ENCODE measurements around the gene FBLIM1. TPM values are rescaled to one million over a fixed set of nuclear protein-coding genes. Genes with fewer than 3 reads are reported as not detected.

The FBLIM1 gene
- total and polyA plus RNA-seq, 4 experiments from 2014 or later = not detected

- Histone ChIP-seq H3K27me3 (ENCODE audit: insufficient read depth, low read length) (no peaks in the 10 kb centered on the region), H3K27ac (ENCODE audit: low read depth, low read length) (peak overlapping the region; percentile 99), H3K9me3 (ENCODE audit: control insufficient read depth in 1 of 2, low read length in 2 of 2) (no peaks in the 10 kb centered on the region), H3K4me3 (ENCODE audit: low read length in 2 of 2) (peak overlapping the region; percentile 86 to 88), H3K36me3 (ENCODE audit: insufficient read depth, low read length) (no peaks in the 10 kb centered on the region), H3K4me1 (ENCODE audit: insufficient read depth, low read length) (peaks cover 23% of the 10 kb centered on the region)
- H3K4me3 Mint-ChIP-seq = peak overlapping the region; percentile 92 to 98 (median 96)
- DNase-seq = peak; percentile 87 to 90 (median 88)
- no peaks in the 10 kb centered on the region for H3K27me3 Mint-ChIP-seq
- H3K4me1 Mint-ChIP-seq = peaks cover 15 to 59% (median 22%) of the 10 kb centered on the region in 4 donors
- ChIA-PET CTCF (ENCODE audit: partially characterized antibody) (interaction anchor here (1.1 to 4.1 kb wide), 8 partner anchors 10 to 142 kb away, joined by 4 to 29 read pairs (median 6); partner anchors contain the start of genes SPEN and ZBTB17), POLR2A (ENCODE audit: partially characterized antibody) (interaction anchor here (0.8 to 8.9 kb wide), 25 partner anchors 12 to 1070 kb away, joined by 3 to 510 read pairs (median 6); partner anchors contain the start of genes CASP9, DNAJC16, EFHD2 and SPEN)
- intact Hi-C loops (cut with micrococcal nuclease) = loop anchor here (1.0 to 10.0 kb wide), 5 partner anchors 13 to 1070 kb away; partner anchors contain the start of genes DDI2, SPEN, SZRD1 and ZBTB17
- peak overlapping the region; percentile 98 to 100 (median 99) for H3K27ac Mint-ChIP-seq
- H3K9me3 Mint-ChIP-seq = peaks cover 0 to 4% (median 0%) of the 10 kb centered on the region in 8 donors
- H3K36me3 Mint-ChIP-seq = peaks cover 3 to 23% of the 10 kb centered on the region in 2 donors
These were observed 76.0 kb downstream of the FBLIM1 start for GRCh38 chr1:15834406-15835204.

GRCh38 chr1:15835205-15835740, 76.7 kb downstream of the FBLIM1 start:
- H3K27ac Mint-ChIP-seq = peak overlapping the region; percentile 98 to 100 (median 99)
- H3K4me1 Mint-ChIP-seq = peaks cover 9 to 52% (median 16%) of the 10 kb centered on the region in 4 donors
- CTCF ChIA-PET (ENCODE audit: partially characterized antibody) = interaction anchor here (2.7 to 4.1 kb wide), 3 partner anchors 12 to 20 kb away, joined by 10 to 29 read pairs (median 13); partner anchors contain the start of gene SPEN
- peak overlapping the region; percentile 99 for H3K27ac ChIP-seq (ENCODE audit: low read depth, low read length)
- peaks cover 0 to 4% (median 0%) of the 10 kb centered on the region in 8 donors for H3K9me3 Mint-ChIP-seq
- H3K4me3 ChIP-seq (ENCODE audit: low read length in 2 of 2) = peak overlapping the region; percentile 86 to 88
- H3K27me3 ChIP-seq (ENCODE audit: insufficient read depth, low read length) = no peaks in the 10 kb centered on the region
- H3K4me1 ChIP-seq (ENCODE audit: insufficient read depth, low read length) = peaks cover 16% of the 10 kb centered on the region
- POLR2A ChIA-PET (ENCODE audit: partially characterized antibody) = interaction anchor here (1.0 to 8.9 kb wide), 8 partner anchors 11 to 1069 kb away, joined by 4 to 510 read pairs (median 7); partner anchors contain the start of genes DNAJC16, SPEN and ZBTB17
- intact Hi-C loops (cut with micrococcal nuclease) = loop anchor here (1.0 to 10.0 kb wide), 5 partner anchors 12 to 1070 kb away; partner anchors contain the start of genes DDI2, SPEN, SZRD1 and ZBTB17
- no peaks in the 10 kb centered on the region for H3K9me3 ChIP-seq (ENCODE audit: control insufficient read depth in 1 of 2, low read length in 2 of 2)
- DNase-seq = no peak
- H3K36me3 ChIP-seq (ENCODE audit: insufficient read depth, low read length) = no peaks in the 10 kb centered on the region
- peaks cover 3 to 23% of the 10 kb centered on the region in 2 donors for H3K36me3 Mint-ChIP-seq
- H3K27me3 Mint-ChIP-seq = no peaks in the 10 kb centered on the region
- peak overlapping the region; percentile 92 to 98 (median 96) for H3K4me3 Mint-ChIP-seq

DNA sequence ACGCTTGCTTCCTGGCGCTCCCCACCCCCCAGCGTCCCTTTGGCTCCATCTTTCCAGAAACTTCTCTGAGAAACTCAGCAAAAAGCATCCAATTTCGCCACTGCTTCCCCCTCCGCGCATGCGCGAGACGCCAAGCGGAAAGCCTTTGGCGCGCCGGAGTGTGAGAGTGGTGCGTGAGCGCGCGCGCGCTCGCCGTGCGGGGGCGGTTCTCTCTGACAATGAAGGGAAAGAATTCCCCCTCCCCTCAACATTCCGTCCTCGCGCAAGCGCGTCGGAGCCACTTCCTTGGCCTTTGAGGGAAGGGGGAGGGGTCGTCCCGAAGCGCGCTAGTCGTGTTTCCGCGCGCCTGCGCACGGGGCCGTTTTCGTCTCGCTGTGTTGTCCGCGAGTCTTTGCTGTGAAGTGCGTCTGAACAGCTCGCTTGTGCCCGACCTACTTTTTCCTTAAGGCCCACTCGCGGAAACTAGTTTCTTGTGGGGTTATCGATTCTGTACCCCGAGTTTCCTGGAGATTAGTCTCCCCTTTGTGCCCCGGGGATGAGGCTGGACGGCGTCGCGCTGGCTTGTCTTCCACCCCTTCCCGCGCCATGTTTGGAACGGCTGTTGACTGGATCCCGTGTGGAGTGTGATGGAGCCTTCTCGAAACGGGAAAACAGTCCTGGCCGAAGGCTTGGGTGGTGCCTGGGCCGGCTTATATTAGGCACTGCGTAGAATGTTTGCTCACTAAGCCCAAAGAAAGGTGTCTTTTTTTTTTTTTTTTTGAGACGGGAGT, 77.3 kb downstream of the FBLIM1 start:
- ChIA-PET POLR2A (ENCODE audit: partially characterized antibody) (interaction anchor here (0.7 to 8.9 kb wide), 5 partner anchors 10 to 140 kb away, joined by 3 to 510 read pairs (median 4); partner anchors contain the start of genes SPEN and ZBTB17), CTCF (ENCODE audit: partially characterized antibody) (interaction anchor here (3.0 kb wide), 1 partner anchor 11 kb away, joined by 10 read pairs; the partner anchor contains the start of gene SPEN)
- peaks cover 3 to 23% of the 10 kb centered on the region in 2 donors for H3K36me3 Mint-ChIP-seq
- H3K4me3 Mint-ChIP-seq = peak overlapping the region; percentile 92 to 98 (median 96)
- Histone ChIP-seq H3K27ac (ENCODE audit: low read depth, low read length) (peak overlapping the region; percentile 99), H3K27me3 (ENCODE audit: insufficient read depth, low read length) (no peaks in the 10 kb centered on the region), H3K9me3 (ENCODE audit: control insufficient read depth in 1 of 2, low read length in 2 of 2) (no peaks in the 10 kb centered on the region), H3K4me1 (ENCODE audit: insufficient read depth, low read length) (peaks cover 16% of the 10 kb centered on the region), H3K4me3 (ENCODE audit: low read length in 2 of 2) (peak overlapping the region; percentile 86 to 88), H3K36me3 (ENCODE audit: insufficient read depth, low read length) (no peaks in the 10 kb centered on the region)
- peak; percentile 97 to 99 (median 99) for DNase-seq
- intact Hi-C loops (cut with micrococcal nuclease) = loop anchor here (1.0 to 10.0 kb wide), 5 partner anchors 11 to 1069 kb away; partner anchors contain the start of genes DDI2, SPEN, SZRD1 and ZBTB17
- H3K4me1 Mint-ChIP-seq = peaks cover 8 to 47% (median 14%) of the 10 kb centered on the region in 4 donors
- H3K9me3 Mint-ChIP-seq = peaks cover 0 to 4% (median 0%) of the 10 kb centered on the region in 8 donors
- no peaks in the 10 kb centered on the region for H3K27me3 Mint-ChIP-seq
- H3K27ac Mint-ChIP-seq = peak overlapping the region; percentile 98 to 100 (median 99)

Other genes with a start within 250 kb of the FBLIM1 start
- gene CASP9, start 234.6 kb upstream of the FBLIM1 start, total RNA-seq = 10 to 100 TPM; 11.3 to 11.7 TPM
- gene CASP9, start 234.6 kb upstream of the FBLIM1 start, polyA plus RNA-seq = 1 to 10 TPM; 8.3 to 8.6 TPM
- gene DNAJC16, start 231.9 kb upstream of the FBLIM1 start, total RNA-seq = 10 to 100 TPM; 29.6 to 31.0 TPM
- gene DNAJC16, start 231.9 kb upstream of the FBLIM1 start, polyA plus RNA-seq = 1 to 10 TPM; 5.1 to 8.2 TPM
- 1 to 10 TPM; 3.3 to 3.6 TPM for gene AGMAT, start 173.7 kb upstream of the FBLIM1 start, total RNA-seq
- gene AGMAT, start 173.7 kb upstream of the FBLIM1 start, polyA plus RNA-seq = 1 to 10 TPM; 6.1 to 7.1 TPM
- gene DDI2, start 141.3 kb upstream of the FBLIM1 start, total RNA-seq = 10 to 100 TPM; 46.2 to 47.6 TPM
- gene DDI2, start 141.3 kb upstream of the FBLIM1 start, polyA plus RNA-seq = 1 to 10 TPM; 1.0 to 5.2 TPM
- 10 to 100 TPM; 53.1 to 59.8 TPM for gene PLEKHM2, start 74.5 kb upstream of the FBLIM1 start, total RNA-seq
- gene PLEKHM2, start 74.5 kb upstream of the FBLIM1 start, polyA plus RNA-seq = 1 to 10 TPM; 2.0 to 8.8 TPM
- gene SLC25A34, start 22.5 kb upstream of the FBLIM1 start, total RNA-seq = 1 to 10 TPM; 2.2 to 4.2 TPM
- gene SLC25A34, start 22.5 kb upstream of the FBLIM1 start, polyA plus RNA-seq = under 1 TPM in 1 of 2 donors, not detected in 1; 0.08 TPM
- gene TMEM82, start 16.3 kb upstream of the FBLIM1 start, total RNA-seq = not detected
- gene TMEM82, start 16.3 kb upstream of the FBLIM1 start, polyA plus RNA-seq = not detected
- gene UQCRHL, start 48.9 kb downstream of the FBLIM1 start, total RNA-seq = 1 to 10 TPM; 1.2 to 1.7 TPM
- 1 to 10 TPM in 1 of 2 donors, under 1 TPM in 1; 0.26 to 1.1 TPM for gene UQCRHL, start 48.9 kb downstream of the FBLIM1 start, polyA plus RNA-seq
- gene SPEN, start 88.9 kb downstream of the FBLIM1 start, total RNA-seq = 10 to 100 TPM; 80.8 to 87.8 TPM
- gene SPEN, start 88.9 kb downstream of the FBLIM1 start, polyA plus RNA-seq = 10 to 100 TPM in 1 of 2 donors, 1 to 10 TPM in 1; 2.4 to 44.0 TPM
- 10 to 100 TPM; 52.6 to 61.0 TPM for gene ZBTB17, start 217.3 kb downstream of the FBLIM1 start, total RNA-seq
- gene ZBTB17, start 217.3 kb downstream of the FBLIM1 start, polyA plus RNA-seq = 10 to 100 TPM in 1 of 2 donors, 1 to 10 TPM in 1; 5.2 to 24.3 TPM
- not detected for gene SRARP, start 245.4 kb downstream of the FBLIM1 start, total RNA-seq
- gene SRARP, start 245.4 kb downstream of the FBLIM1 start, polyA plus RNA-seq = not detected

Measured in CD4-positive, alpha-beta memory T cell (primary cell).